Measurements from ENCODE around the gene GSTA5.
"Not testable (repeated sequence)": the region's sequence is repeated elsewhere in the genome, so short reads cannot be mapped to it uniquely, and the experiment has no call there.

The GSTA5 gene

GRCh38 chr6:52830869-52831268, 9.7 kb downstream of the GSTA5 start:
- not testable (repeated sequence) for DNase-seq

- no peak for DNase-seq
Measured at GRCh38 chr6:52829046-52829817, 11.4 kb downstream of the GSTA5 start.

- DNase-seq = not testable (repeated sequence)
Measured at GRCh38 chr6:52828621-52829020, 12.0 kb downstream of the GSTA5 start.

GRCh38 chr6:52827073-52827783, 13.4 kb downstream of the GSTA5 start:
- DNase-seq = not testable (repeated sequence)

- no peak for DNase-seq
Measured at GRCh38 chr6:52826513-52826912, 14.1 kb downstream of the GSTA5 start.

- not testable (repeated sequence) for DNase-seq
Measured at GRCh38 chr6:52825900-52826459, 14.6 kb downstream of the GSTA5 start.

- DNase-seq = not testable (repeated sequence)
Measured at GRCh38 chr6:52825270-52825793, 15.3 kb downstream of the GSTA5 start.

GRCh38 chr6:52821842-52822241, 18.8 kb downstream of the GSTA5 start:
- DNase-seq = no peak

GRCh38 chr6:52820198-52820597, 20.4 kb downstream of the GSTA5 start:
- DNase-seq = no peak

GRCh38 chr6:52815167-52816092, 25.2 kb downstream of the GSTA5 start:
- DNase-seq = peak; percentile 28

- not testable (repeated sequence) for DNase-seq
Measured at GRCh38 chr6:52814545-52814944, 26.1 kb downstream of the GSTA5 start.

GRCh38 chr6:52809777-52810176, 30.8 kb downstream of the GSTA5 start:
- not testable (repeated sequence) for DNase-seq

- DNase-seq = no peak
Measured at GRCh38 chr6:52808660-52809059, 32.0 kb downstream of the GSTA5 start.

GRCh38 chr6:52803668-52804255, 36.9 kb downstream of the GSTA5 start, which contains the start of gene GSTA1:
Gene GSTA1 (minus strand): TSS chr6:52803816. CDS start chr6:52799267, 4,549 bp downstream.
- DNase-seq = not testable (repeated sequence)

- no peak for DNase-seq
Measured at GRCh38 chr6:52802806-52803205, 37.8 kb downstream of the GSTA5 start.

- DNase-seq = no peak
Measured at GRCh38 chr6:52801188-52801841, 39.3 kb downstream of the GSTA5 start.

- DNase-seq = not testable (repeated sequence)
Measured at GRCh38 chr6:52799272-52799671, 41.3 kb downstream of the GSTA5 start.

GRCh38 chr6:52794366-52794765, 46.2 kb downstream of the GSTA5 start:
- DNase-seq = not testable (repeated sequence)

- no peak for DNase-seq
Measured at GRCh38 chr6:52790861-52791260, 49.8 kb downstream of the GSTA5 start.

- DNase-seq = not testable (repeated sequence)
Measured at GRCh38 chr6:52789658-52790057, 51.0 kb downstream of the GSTA5 start.

GRCh38 chr6:52788478-52788877, 52.1 kb downstream of the GSTA5 start:
- DNase-seq = no peak

Data from femur (tissue), 1 donor.